SKM-1 treated with dmso at 0.1 percent for 144 hours (cell line): Measurements from ENCODE around the gene GALNTL6.
A peak's percentile ranks its signal among the peaks of the same experiment; 100 is the strongest.
"Not testable (repeated sequence)": the region's sequence is repeated elsewhere in the genome, so short reads cannot be mapped to it uniquely, and the experiment has no call there.

Experiments used
- DNase-seq: peaks from one replicate; lab custom pipeline; 2025; ENCODE audit not compliant: unreplicated experiment; lab: John Stamatoyannopoulos, UW

GALNTL6 gene

DNA sequence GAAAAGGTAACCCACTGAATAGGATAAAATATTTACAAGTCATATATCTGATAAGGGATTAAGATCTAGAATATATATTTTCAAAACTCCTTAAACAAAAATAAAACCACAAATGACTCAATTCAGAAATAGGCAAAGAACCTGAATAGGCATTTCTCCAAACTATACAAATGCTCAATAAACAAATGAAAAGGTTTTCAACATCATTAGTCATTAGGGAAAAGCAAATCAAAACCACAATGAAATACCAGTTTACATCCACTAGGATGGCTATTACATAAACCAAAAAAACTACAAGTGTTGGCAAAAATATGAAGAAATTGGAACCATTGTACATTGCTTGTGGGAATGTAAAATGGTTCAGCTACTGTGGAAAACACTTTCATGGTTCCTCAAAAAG lies 1188.4 kb downstream of the GALNTL6 start:
- DNase-seq = no peak

DNA sequence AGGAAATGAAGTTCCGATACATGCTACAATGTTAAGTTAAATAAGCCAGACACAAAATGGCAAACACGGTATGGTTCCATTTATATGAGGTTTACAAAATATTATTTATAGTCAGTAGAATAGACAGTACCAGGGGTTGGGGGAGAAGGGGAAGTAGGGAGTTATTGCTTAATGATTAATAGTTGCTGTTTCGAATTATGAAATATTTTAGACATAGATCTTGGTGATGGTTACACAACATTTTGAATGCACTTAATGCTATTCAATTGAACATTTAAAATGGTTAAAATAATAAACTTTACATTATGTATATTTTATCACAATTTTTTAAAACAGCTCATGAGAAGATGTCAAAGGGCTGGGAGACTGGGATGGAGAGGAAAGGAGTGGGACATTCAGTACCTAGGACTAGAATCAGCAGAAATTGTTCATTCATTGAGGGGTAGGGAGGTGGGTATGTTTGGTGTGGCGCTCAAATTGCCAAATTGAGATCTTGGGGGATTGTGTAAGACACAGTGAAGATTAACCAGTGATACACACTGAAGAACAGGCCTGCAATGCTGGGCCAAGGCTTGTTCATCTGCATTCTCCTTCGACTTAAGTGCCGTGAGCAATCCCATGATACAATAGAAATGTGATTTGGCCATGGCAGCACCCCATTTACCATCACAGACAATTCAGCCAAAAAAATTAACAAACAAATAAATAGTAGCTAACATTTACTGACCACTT lies 1189.8 kb downstream of the GALNTL6 start:
- peak; percentile 3 for DNase-seq

- no peak for DNase-seq
Observed at GRCh38 chr4:173005912-173006633, 1192.9 kb downstream of the GALNTL6 start.

GRCh38 chr4:173008436-173008835 lies 1195.2 kb downstream of the GALNTL6 start:
- DNase-seq = no peak

DNA sequence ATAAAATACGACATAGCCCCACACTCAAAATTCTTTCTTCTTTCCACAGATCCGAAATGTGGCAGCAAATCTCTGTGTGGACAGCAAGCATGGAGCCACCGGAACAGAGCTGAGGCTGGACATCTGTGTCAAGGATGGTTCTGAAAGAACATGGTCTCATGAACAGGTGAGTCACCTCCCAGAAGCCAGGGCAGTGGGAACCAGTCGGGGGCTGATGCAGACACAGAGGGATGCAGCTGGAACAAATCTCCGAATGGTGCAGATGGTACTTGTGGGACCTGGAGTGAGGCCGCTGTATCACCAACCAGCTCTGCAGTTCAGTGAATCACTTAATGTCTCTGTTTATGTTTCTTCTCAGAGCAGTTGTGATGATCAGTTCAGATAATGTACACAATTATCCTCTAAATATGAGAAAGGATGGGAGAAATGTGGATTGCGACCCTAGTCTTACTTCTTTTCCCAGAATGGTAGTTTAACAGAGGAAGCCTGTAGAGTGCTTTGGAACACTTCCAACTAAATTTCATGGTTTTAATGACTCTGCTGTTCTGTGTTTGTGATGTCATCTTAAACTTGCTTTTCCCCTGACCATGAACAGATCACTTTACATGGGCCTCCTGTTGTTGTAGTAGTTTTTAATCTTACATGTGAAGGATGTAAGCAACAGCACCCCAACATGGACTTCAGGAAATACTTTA lies 1196.1 kb downstream of the GALNTL6 start:
- no peak for DNase-seq

- no peak for DNase-seq
Observed at GRCh38 chr4:173012608-173013007, 1199.4 kb downstream of the GALNTL6 start.

GRCh38 chr4:173013232-173013930 lies 1200.2 kb downstream of the GALNTL6 start:
- DNase-seq = peak; percentile 26

DNA sequence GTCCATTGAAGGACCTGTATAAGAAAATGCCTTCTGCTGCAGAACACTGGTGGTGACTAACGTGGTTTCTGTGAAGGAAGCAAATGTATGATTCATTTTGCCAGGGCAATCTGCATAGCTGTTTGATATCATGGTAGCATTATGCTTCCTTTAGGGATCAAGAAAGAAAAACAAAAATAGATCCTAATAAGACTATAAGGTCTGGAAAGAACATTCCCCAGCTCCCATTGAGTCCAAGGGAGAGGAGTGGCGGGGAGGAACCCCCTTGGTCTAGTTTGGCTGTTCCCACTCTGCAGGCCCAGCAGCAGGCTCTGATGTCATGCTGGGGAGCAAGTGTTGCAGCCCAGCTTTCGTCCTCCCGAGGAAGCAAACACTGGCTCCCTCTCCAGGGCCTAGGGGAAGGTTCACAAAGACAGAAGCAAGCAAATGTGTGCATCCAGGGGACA lies 1200.9 kb downstream of the GALNTL6 start:
- no peak for DNase-seq

DNA sequence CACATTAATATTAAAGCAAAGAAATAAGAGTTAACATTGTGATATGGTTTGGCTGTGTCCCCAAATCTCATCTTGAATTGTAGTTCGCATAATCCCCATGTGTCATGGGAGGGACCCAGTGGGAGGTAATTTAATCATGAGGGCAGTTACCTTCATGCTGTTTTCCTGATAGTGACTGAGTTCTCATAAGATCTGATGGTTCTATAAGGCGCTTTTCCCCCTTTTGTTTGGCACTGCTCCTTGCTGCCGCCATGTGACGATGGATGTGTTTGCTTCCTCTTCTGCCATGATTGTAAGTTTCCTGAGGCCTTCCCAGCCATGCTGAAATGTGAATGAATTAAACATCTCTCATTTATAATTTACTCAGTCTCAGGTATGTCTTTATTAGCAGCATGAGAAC lies 1201.6 kb downstream of the GALNTL6 start:
- no peak for DNase-seq

DNA sequence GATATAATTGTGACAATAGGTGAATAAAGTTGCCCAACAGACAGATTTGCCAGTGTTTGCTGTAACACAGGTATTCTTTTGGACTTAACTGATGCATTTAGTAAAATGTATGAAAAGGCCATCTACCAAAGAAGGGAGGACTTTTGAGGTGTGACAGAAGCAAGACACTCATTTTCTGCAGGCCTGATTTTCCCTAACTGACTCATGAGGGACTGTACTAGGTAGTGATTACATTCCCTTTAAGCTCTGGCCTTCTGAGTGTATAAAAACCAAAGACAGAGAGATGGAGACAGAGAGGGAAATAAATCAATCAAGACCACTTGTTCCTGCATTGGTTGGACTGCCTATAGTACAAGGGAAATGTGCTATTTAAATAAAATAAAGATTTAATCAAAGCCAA lies 1204.6 kb downstream of the GALNTL6 start:
- DNase-seq = no peak

- DNase-seq = no peak
Observed at GRCh38 chr4:173018446-173018845, 1205.2 kb downstream of the GALNTL6 start.

DNA sequence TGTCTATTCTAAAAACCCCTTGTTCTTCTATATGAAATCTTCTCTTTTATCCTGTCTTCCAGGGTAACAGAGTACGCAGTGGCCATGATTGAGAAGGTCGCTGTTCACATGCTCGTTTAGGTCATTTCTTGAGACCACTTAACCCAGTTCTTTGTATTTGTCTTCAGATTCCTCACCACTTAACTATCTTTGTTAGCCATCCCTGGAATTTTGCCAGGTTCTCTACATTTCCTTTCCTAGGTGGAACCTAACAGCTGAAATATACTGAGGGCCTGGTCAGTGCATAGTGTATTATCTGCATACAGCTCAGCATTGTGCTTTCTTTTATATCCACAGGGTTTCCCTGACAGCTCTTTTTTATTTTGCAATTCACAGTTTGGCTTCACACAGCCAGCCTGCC lies 1206.5 kb downstream of the GALNTL6 start:
- no peak for DNase-seq

GRCh38 chr4:173021746-173022573 lies 1208.8 kb downstream of the GALNTL6 start:
- DNase-seq = not testable (repeated sequence)

DNA sequence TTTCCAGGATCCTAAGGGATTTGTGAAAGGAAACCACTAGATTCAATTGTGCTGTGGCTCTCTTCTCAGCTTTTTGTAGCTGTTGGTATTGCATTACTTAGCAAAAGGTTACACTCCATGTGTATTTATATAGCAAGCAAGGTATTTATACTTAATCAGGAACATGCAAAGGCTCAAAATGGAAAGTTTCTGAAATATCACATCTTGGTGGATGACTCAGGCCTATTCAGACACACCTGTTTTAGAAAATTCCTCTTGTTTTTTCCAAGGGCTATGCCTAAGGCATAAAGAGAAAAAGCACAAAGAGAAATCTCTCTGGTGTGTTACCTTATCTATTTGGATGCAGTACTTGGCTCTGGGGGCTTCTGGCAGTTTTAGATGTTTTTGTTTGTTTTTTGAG lies 1211.0 kb downstream of the GALNTL6 start:
- no peak for DNase-seq

- peak; percentile 65 for DNase-seq
Observed at GRCh38 chr4:173025131-173025530, 1211.9 kb downstream of the GALNTL6 start.

GRCh38 chr4:173037242-173037641 lies 1224.0 kb downstream of the GALNTL6 start:
- DNase-seq = no peak

DNA sequence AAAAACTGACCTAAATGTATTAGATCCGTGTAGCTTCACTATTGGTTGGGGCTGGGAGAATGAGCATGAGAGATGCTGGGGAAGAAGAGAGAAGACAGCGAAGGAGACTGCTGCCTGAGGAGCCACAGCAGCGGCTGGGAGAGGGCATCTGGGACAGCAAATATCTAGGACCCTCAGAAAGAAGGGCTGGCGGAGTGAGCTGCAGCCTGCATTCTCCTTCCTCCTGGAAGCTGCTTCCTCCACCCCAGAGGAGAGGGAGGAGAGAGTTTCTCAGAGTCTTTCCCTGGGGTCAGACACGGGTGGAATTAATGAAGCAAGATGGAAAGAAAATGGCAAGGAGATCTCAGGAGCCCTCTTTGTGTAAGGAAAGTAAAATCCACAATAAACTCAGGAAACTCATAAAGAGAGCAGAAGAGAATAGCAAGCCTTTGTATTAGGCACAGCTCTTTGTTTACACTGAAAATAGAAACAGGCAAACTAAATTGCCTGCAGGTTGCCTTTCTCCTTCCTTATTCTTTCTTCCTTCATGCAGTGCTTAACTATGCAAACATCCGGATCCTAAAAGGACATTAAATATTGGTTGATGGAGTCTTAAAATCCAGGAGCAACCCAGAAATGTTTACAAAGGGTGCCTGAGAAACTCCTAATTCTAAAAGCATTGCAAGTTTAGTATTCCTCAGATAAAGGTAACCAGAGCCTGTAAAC lies 1225.1 kb downstream of the GALNTL6 start:
- DNase-seq = no peak

DNA sequence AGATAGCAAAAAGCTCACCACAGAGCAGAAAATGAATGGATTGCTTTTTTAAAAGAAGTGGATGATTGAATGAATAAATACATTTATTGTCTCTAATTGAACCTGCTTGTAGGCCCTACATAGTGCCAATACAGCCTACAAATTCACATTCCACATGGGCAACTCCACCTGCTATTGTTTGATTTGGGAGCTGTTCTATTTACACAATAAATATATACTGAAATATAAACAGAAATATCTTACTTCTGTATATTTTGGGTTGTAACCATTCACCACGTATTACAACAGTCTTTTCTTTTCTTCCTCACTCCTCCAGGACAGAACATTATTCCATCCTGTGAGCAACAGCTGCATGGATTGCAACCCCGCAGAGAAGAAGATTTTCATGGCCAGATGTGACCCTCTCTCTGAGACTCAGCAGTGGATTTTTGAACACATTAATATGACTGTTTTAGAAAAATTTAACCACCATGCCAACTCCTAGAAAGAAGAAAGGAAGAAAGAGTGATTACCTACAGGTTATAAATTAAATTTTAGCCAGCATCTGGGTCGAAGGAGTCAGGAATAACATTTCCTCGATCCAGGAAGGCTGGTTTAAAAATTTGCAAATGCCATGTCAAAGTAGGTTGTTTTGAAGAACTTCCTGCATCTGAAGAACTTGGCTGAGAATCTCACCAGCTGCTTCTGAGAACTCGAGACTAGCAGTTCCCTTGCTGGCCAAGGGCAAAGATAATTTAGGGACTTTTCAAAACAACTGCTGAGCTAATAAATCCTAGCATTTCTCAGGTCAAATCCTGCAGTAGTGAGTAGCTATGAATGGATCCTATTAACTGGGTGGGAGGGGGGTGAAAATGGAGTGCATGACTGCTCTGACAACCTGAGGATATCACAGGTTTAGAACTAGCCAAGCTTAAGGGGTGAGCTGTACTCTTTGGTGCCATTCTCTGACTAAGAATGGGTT lies 1226.7 kb downstream of the GALNTL6 start:
- DNase-seq = no peak

DNA sequence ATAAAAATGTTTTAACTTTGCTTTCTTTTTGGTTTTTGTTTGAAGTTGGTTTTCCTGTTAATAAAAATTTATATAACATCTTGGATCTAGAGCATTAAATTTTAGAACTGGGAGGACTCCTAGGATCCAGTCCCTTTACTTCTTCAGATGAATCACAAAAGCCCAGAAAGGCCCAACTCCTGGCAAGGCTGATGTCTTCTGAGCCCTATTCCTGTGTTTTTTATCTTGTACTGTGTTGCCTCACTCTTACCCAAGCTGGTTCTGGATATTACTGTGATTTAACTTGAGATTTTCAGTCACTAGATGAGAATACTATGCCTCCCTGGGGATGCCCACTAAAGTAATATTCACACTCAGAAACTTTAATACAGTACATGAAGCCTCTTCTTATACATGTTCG lies 1228.3 kb downstream of the GALNTL6 start:
- DNase-seq = no peak
